Globus pallidus (tissue), 1 donor: ENCODE measurements around the gene BRD3.
A peak's percentile ranks its signal among the peaks of the same experiment; 100 is the strongest.

Source experiments
- DNase-seq: peaks from one replicate; pipeline ENCODE4 v3.0.0-alpha.2; 2015; ENCODE audit warnings: low spot score

BRD3 gene

DNA sequence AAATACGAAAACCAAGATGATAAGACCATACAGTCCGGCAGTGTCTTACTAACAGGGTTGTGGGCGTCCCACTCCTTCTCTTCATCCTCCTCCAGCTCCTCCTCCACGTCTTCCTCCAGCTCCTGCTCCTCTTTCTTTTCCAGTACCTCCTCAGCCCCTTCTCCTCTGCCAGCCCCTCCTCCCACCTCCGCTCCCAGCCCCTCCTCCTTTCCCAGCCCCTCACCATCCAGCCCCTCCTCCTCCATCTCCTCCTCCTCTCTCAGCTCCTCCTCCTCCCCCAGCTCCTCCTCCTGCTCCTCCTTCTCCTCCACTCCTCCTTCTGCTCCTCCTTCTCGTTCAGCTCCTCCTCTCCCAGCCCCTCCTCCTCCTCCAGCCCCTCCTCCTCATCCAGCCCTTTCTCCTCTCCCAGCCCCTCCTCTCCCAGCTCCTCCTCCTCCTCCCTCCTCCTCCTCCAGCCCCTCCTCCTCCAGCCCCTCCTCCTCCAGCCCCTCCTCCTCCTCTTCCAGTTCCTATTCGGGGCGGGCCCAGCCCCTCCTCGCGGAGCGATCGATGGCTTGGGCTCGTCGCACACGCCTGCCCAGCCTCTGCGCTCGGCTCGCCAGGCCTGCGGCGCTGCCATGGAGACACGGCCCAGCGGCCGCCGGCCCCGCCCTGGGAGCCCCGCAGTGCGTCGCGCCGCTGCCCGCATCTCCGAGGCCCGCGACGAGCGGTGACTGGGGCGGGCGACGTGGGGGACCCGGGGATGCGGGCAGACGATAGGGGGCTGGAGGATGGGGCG is 42.8 kb downstream of the BRD3 start, which contains the start of gene BRD3OS:
TSS of gene BRD3OS (plus strand) at position 654 of the 778 bp plus-strand sequence. CDS start 1,267 bp downstream, outside the sequence.
- peak; percentile 100 for DNase-seq

DNA sequence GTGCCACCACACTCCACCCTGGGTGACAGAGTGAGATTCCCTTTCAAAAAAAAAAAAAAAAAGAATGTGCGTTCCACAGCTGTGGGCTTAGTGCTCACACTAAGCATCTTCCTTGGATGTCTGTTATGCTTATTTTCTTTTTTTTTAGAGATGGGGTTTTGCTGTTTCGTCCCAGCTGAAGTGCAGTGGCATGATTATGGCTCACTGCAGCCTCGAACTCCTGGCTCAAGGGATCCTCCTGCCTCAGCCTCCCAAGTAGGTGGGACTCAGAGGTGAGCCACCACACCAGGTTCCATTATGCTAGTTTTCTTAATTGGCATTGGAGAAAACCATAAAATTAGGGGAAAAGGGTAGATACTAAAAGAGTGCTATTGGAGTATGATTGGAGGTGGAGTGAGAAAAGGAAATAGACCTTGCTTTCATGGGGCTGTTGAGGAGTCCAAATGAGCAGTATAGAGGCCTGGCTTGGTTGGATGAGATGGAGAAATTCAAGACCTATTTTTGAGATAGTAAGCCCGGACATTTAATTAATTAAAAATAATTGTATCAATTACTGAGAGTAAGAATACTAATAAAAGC is 43.5 kb downstream of the BRD3 start:
- peak; percentile 28 for DNase-seq

DNA sequence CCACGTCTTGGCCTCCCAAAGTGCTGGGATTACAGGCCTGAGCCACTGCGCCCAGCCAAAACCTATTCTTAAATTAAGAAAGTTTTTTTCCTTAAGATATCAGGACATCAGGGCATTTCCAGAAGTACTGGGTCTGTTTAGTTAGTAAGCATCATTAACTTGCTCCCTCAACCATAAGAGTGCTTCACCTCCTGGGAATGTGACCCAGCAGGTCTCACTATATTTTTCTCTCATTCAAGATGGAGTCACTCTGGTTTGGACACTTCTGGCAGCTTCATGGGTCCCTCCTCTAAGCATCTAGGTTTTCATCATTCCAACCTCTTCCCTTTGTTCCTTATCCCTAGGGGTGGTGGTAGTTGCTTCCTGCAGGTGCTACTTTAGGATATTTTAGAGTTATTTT is 52.9 kb downstream of the BRD3 start:
- DNase-seq: no peak

DNA sequence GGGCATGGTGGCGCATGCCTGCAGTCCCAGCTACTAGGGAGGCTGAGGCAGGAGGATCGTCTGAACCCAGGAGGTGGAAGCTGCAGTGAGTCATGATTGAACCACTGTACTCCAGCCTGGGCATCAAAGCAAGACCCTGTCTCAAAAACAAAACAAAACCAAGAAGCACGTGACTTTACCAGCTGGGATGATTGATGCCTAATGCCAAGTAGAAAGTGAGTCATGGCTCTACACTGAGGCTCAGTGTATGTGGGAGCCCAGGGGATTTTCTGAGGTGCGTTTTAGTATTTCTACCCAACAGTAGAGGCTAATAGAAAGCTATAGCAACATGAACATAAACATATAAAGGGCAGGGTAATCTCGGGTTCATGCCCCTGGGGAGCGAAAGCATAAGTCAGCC is 56.4 kb downstream of the BRD3 start:
- DNase-seq: no peak

DNA sequence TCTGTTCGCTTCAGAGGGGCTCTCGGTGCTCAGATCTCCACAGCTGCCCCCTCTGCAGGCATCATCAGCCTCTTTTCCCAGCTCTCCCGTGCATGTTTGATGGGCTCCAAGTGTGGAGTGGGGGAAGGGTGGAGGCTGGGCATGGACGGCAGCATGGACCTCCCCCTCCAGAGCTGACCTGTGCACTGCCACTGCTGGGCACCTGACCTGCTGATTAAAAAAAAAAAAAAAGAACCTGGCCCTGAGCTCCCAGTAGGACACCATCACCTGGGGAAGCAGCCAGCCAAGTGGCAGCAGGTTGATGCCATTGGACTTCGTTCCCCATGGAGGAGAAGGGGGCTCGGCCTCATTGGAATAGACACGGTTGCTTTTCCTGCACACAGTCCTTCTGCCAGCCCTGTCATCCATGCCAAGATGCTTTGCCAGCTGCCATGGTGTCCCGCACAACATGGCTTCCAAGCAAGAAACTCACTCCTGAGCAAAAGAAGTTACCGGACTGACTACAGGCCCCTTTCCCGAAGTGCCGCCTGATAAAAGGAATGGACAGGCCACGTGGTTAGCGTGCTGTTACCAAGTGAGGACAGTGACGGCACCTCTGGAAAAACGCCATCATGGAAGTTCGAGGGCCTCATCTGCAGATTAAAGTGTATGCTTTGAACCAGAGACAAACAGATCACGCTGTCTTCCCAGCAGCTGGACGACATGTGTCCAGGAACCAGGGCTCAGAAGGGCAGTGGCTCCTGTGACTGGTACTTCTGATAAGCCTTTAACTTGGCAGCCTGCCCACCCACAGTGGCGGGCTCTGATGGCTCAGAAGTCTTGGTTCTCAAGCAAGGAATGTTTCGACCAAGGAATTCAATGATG is 57.3 kb downstream of the BRD3 start:
- DNase-seq: no peak

DNA sequence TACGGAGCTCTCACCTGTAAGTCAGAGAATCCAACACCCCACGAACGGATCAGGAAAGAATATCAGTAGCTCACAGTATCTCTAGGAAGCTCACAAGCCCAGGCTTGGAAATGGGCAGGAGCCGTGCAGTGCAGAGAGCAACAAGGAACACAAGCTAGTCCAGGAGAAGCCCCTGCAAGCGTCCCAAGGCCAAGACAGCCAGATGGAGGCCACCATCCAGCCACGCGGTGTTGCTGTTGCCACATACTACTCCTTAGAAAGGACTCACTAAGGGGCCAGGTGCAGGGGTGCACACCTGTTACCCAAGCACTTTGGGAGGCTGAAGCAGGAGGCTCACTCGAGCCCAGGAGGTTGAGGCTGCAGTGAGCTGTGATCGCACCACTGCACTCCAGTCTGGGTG is 60.3 kb downstream of the BRD3 start:
- no peak for DNase-seq

DNA sequence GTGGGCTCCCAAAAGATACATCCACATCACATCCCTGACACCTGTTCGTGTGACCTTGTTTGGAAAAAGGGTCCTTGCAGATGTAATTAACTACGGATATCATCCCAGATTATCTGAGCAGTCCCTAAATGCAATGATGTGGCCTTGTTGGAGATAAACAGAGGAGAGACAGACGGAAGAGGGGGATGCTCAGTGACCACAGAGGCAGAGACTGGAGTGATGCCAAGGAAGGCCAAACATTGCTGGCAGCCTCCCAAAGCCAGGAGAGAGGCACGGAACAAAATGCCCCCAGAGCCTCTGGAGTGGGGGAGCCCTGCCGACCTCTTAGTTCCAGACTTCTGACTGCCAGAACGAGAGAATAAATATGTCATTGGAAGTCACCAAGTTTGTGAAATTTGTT is 60.7 kb downstream of the BRD3 start:
- DNase-seq: no peak

DNA sequence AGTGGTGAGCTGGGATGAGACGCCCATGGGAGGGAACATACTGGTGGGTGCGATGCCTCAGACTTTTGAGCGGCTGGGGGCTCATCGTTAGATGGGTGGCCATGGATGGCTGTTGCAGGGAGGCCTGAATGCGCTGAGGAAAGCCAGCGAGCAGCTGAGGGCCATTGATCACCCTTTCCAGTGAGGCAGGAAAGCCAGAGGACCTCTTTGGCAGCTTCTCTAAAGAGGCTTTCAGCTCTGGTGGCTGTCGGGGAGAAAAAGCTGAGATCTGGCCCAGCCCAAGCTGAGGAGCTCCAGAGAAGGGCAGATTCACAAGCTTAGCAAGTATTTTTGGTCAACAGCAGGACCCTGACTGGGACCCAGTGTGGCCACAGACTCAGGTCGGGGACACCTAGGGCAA is 62.4 kb downstream of the BRD3 start:
- DNase-seq: no peak

DNA sequence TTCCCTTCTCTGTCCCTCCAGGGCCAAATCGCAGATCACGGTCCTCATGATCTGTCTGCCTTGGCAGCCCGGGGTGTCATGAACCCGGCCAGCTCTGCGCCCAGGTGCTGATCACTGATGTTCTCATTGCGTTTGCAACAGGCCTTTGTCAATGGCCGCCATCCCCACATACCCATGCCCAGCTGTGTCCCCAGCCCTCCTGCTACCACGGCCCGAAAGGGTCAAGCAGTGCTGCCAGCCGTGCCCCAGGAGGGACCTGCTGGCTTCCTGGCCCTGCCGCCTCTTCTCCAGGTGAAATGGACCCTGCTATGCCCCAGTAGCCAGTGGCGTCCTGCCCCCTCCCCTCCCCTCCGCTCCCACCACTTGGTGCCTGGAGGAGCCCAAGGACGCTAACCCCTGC is 62.9 kb downstream of the BRD3 start:
- no peak for DNase-seq

DNA sequence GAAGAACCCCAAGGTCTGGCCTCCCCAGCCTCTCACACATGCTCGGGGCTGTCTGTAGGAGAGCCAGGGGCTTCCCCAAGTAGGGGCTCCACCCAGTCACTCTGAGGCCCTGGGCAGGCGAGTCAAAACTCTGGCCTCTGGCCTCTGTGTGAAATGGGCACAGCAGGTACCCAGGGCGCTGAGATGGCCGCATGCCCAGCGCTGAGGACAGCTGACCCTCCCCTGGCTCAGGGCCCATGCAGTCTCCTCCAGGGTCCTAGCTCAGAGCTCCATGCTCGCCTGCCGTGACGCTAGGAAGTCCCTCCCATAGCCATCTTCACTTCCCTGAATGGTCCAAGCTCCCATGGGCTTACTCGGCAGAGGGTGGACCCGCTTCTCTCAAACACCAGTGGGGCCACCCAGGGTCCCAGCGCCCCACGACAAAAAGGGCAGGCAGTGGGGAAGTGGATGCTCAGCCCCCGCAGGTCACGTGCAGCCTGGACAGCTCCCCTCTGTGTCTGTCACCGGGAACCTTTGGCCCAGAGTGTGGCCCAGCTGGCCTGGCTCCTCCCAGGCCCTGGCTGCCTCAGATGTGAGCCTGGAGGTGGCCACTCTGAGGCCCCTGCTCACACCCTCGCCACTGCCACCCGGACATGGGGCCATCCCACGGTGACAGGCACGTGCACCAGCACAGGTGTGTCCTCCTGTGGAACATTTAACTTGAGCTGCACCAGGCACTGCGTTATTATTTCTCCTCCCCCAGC is 63.5 kb downstream of the BRD3 start:
- no peak for DNase-seq

DNA sequence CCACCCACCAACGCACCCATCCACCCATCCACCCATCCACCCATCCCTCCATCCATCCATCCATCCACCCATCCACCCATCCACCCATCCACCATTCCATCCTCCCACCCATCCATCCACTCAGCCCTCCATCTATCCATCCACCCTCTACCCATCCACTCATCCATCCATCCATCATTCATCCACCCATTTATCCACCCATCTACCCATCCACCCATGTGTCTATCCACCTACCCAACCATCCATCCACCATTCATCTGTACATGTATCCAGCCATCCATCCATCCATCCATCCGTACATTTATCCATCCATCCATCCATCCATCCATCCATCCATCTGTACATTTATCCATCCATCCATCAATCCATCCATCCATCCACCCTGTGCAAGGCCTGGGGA is 64.6 kb downstream of the BRD3 start:
- no peak for DNase-seq

DNA sequence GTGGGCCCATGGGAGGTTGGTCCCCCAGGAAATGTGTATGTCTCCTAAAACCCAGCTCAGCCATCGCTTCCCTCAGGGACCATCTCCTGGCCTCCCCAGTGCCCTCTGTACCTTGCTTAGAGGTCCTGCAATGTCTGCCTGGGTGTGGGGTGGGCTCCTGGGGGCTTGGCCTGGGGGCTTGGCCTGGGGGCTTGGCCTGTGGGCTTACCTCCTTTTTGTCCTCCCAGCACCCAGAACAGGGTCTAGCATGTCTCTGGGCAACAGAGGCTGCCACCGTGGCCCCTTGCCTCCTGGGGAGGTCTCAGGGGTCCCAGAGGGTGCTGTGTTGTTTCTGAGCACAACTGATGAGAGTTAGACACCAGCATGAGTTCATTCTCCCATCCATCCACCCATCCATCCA is 65.0 kb downstream of the BRD3 start:
- no peak for DNase-seq

DNA sequence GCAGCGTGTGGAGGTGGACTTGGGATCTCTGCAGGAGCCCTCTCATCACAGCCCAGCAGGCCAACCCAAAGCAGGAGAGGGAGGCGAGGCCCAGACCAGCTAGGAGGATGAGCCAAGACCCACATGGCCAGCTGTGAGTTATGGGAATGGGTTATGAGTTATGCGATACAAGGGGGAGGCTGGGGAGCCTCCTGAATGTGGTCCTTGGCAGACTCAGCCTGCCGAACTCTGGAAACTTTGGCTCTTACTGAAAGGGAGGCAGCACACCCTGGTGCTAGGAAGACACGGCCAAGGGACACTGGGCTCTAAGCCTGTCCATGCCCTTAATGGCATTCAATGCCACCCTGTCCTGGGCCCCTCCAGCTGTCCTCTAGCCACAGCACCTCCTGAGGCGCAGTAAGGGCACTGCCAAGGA is 68.0 kb downstream of the BRD3 start:
- DNase-seq: no peak

DNA sequence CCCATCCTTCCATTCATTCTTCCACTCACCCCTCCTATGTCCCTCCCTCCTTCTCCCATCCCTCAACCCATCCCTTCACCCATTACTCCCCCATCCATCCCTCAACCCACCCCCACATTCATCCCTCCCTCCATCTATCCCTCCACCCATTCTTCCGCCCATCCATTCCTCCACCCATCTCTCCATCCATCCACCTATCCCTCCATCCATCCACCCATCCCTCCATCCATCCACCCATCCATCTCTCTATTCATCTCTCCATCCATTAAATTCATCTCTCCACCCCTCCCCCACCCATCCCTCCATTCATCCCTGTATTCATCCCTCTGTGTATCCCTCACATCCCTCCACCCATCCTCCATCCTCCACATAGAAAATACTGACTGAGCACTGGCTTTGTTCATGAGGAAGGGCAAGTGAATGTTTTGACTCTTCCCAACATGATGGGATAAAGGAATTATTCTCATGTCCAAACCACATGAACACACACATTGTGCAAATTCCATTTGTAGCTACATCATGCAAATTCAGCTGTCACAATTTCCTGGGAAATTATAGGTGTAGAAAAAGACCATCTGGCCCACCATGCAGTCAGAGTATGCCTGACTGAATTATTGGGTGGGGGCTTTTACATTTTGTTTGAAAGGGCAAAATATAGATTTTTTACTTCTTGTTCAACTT is 68.8 kb downstream of the BRD3 start:
- DNase-seq: no peak

DNA sequence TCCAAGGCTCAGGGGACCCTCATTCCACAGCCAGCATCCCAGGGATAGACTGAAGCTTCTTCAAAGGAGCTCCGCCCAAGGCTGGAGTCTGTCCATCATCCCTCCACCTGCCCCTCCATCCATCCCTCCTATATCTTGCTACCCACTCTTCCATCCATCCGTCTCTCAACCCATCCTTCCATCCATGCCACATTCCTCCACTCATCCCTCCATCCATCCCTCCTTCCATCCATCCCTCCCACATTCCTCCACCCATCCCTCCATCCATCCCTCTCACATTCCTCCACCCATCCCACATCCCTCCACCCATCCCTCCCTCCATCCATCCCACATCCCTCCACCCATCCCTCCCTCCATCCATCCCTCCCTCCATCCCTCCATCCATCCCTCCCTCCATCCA is 70.2 kb downstream of the BRD3 start:
- DNase-seq: no peak

DNA sequence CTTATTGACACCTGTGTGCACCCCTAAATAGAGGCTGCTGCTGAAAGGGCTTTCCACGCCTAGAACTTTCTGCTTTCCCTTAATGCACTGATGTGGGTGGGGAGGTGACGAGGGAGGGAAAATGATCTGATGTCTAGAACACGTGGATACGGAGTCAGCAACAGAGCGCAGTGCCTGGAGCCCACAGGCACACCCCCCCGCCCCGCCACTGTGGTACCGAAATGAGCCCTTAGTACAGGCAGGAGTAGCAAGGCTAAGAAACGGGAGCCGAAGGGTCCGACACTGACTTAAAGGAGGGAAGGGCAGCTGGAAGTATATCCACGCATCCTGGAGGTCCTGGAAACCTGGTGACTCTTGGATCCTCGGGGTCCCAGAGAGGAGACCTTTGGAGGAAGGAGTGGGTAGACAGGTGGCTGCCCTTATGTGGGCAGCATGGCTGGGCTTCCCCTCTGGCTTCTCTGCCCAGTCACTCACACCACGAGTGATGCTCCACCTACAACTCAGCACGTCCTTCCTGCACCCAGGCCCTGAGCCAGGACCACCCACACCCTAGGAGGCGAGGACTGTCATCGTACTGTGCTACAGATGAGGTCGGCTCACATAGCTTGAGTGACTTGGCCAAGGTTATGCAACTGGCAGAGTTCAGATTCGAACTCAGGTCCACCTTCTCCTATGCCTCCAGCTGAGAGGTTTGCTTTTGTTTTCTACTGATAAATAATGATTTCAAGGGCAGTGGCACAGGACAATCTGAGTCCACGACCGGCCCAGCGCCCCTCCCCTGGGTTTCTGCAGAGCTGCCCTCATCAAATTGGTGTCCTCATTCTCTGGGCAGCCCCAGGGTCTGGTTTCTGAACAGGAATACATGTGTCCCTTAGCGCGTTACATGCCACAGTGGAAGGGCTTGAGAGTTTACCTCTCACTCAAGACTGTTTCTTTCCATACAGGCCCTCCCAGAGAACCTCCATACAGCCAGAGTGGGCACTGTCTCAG is 71.0 kb downstream of the BRD3 start:
- no peak for DNase-seq

DNA sequence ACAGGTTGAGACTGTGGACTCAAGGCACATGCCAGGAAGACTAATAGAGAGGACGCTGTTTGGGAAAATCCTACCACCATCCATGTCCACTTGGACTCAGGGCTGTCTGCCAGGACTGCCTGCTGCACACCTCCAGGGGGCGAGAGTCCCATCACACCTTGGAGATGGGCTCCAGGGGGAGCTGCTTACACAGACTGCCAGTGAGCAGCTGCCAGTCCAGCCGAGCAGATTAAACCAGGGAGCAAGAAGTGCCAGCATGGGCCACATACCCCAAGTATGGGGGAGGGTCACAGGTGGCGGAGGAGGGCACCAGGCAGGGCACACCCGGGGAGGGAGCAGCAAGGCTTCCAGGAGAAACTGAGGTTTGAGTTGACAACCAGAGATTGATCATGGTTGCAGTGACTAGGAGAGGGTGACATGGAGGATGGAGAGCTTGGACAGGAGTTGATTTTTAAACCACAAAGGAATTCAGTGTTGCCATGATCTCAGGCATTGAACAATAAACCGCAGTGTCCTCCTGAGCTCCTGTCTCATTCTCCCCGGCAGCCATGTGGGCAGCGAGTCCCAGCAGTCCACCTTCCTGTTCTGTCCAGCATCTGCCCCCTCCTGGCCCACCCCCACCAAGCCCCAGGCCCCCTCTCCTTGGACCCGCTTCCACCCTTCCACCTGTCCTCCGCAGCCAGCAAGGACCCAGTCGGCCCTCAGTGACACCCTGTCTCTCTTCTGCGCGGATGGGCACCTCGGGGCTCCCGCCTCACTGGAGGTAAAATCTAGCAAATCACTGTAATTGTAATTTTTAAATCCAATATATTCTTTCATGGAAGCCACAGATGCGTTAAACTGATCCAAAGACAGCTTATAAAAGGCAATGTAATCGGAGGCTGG is 72.6 kb downstream of the BRD3 start:
- DNase-seq: no peak

DNA sequence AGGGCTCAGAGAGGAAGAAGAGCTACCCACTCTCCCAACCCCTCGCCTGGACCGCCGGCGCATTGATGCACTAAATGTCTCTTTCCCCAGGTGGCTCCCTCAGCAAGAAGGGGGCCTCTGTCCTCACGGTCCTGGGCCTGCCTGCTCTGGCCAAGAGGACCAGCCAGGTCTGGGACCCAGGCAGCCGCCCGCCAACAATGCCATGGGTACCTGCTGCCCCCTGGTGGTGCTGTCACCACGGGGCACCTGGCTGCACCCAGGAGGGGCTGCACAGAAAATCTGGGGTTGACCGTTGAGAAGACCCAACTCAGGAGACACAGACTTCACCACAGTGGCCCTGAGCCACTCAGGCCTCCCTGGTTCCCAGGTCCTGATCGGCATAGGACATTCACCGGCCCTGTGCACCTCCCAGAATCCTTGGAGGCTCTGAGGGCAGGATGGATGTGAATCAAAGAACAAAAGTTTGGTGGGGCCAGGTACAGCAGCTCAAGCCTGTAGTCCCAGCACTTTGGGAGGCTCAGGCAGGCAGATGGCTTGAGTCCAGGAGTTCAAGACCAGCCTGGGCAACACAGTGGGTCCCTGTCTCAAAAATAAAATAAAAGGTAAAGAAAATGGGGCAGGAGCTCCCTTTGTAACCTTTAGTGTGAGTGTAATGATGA is 73.3 kb downstream of the BRD3 start:
- DNase-seq: peak; percentile 46
